Large intestine (tissue), 3 donors: ENCODE measurements around the gene USP53. TPM values are rescaled to one million over a fixed set of nuclear protein-coding genes. Genes with fewer than 3 reads are reported as not detected.

Experiments used
- DNase-seq, 2 donors: peaks; one replicate each; pipeline versions ENCODE4 v3.0.0 to v3.0.0-alpha.2; 2013
- H3K27ac ChIP-seq: one replicate; pipeline ENCODE4 v1.5.1; 2013; ENCODE audit warnings: low read length
- H3K27me3 ChIP-seq: 2 replicates; pipeline ENCODE4 v1.6.1; 2013; ENCODE audit warnings: low read length; ENCODE audit not compliant: control insufficient read depth, insufficient read depth
- H3K36me3 ChIP-seq: 2 replicates; pipeline ENCODE4 v1.6.1; 2013; ENCODE audit warnings: low read length; ENCODE audit not compliant: control insufficient read depth, insufficient read depth
- H3K4me1 ChIP-seq: one replicate; pipeline ENCODE4 v1.6.1; 2013; ENCODE audit warnings: low read length; ENCODE audit not compliant: control insufficient read depth, insufficient read depth
- H3K4me3 ChIP-seq: one replicate; pipeline ENCODE4 v1.5.1; 2013; ENCODE audit warnings: low read length
- H3K9me3 ChIP-seq: one replicate; pipeline ENCODE4 v1.6.1; 2013; ENCODE audit warnings: mild to moderate bottlenecking, low read depth, low read length, moderate library complexity; ENCODE audit not compliant: control insufficient read depth
- WGBS: methylation state at CpG from one replicate; pipeline ENCODE4 v1.1.5; 2013; ENCODE audit warnings: low lambda C conversion rate; ENCODE audit not compliant: insufficient coverage; 5-methylcytosine and 5-hydroxymethylcytosine counted together
- polyA plus RNA-seq: library from polyadenylated mRNA; unstranded; fragments of 120-200 nt; gene quantifications from one replicate; pipeline ENCODE4 v1.2.1, GENCODE V29; 2013

Gene USP53
- polyA plus RNA-seq, 1 donor = 20.3 TPM

DNA sequence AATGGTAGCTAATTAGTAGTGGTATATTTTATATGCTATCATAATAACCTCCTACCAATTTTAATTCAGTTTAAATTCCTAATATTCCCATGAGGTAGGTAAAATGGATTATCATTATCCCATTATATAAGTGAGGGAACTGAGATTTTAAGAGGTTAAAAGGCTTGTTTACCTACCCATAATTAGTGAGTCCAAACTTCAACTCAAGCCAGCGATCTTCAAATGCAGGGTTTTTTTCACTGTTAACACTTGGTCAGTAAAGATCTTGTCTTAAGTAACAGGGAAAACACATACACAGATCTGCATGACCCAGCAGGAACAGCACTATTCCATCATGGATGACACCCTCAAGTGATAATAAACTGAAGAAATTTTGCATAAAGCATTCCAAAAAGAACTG is 78.1 kb downstream of the USP53 start:
- H3K27ac ChIP-seq = no peak overlapping the region
- peak in 1 of 2 donors; percentile 51 for DNase-seq
- WGBS = 0% methylated on average over 1 of the region's 1 CpG
- H3K4me1 ChIP-seq = no peaks in the 10 kb centered on the region
- H3K9me3 ChIP-seq = no peaks in the 10 kb centered on the region
- peaks cover 8% of the 10 kb centered on the region for H3K36me3 ChIP-seq
- no peak overlapping the region for H3K4me3 ChIP-seq
- no peaks in the 10 kb centered on the region for H3K27me3 ChIP-seq

DNA sequence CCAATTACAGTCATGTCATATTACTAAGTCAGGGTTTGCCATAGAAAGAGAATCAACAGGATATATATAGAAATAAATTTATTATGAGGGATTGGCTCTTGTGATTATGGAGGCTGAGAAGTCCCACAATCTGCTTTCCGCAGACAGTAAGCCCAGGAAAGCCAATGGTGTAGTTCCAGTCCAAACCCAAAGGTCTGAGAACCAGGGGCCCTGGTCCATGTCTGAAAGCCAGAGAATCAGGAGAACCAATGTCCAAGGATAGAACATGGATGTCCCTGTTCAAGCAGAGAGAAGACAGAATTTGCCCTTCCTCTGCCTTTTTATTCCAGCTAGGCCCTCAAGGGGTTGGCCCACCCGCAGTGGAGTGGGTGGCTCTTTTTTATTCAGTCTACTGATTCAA is 83.8 kb downstream of the USP53 start:
- no peak for DNase-seq
- H3K4me3 ChIP-seq = no peak overlapping the region
- no peaks in the 10 kb centered on the region for H3K27me3 ChIP-seq
- no peak overlapping the region for H3K27ac ChIP-seq
- no peaks in the 10 kb centered on the region for H3K9me3 ChIP-seq
- peaks cover 2% of the 10 kb centered on the region for H3K4me1 ChIP-seq
- WGBS = no CpG with 5 or more reads among the region's 2 CpGs
- peaks cover 29% of the 10 kb centered on the region for H3K36me3 ChIP-seq

DNA sequence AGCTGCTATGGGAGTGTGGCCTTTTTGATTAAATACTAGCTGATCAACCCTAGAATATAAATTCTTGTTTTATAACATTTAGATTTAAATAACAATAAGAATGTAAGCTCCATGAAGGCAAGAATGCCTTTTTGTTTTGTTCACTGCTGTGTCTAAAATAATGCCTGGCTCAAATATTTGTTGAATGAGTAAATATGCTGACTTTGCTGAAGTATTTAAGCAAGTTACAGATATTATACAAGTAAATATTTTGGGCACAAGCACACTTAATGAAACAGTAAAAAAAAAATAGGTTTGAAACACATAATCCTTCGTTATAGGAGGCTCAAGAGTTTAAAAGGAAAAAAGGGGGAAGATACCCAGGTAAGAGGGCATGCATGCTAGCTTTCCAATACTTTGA is 85.3 kb downstream of the USP53 start:
- DNase-seq = no peak
- peak overlapping the region; percentile 84 for H3K4me3 ChIP-seq
- H3K9me3 ChIP-seq = no peaks in the 10 kb centered on the region
- peak overlapping the region; percentile 99 for H3K27ac ChIP-seq
- whole genome bisulfite sequencing = 80% methylated on average over 1 of the region's 1 CpG
- H3K36me3 ChIP-seq = peaks cover 24% of the 10 kb centered on the region
- H3K4me1 ChIP-seq = peaks cover 3% of the 10 kb centered on the region
- H3K27me3 ChIP-seq = no peaks in the 10 kb centered on the region

DNA sequence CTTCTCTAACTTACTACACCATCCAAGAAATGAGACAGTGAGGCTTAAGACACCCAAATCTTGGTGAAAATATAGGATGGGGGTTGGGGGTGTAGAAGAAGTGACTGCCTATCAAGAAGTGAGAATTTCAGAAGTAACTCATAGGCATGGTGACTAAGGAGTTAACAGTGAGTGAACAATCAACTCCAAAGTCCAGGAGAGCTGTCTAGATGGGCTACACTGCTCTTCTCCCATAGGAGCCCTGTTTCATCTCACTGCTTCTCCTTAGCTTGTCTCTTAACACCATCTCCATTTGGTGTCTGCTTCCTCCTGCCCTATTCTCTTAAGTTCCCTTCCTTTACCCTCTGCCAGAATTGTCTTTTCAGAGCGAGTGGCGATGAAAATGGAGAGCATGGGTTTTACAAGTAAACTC is 86.8 kb downstream of the USP53 start:
- peak; percentile 58 to 77 for DNase-seq
- H3K27ac ChIP-seq = peak overlapping the region; percentile 99
- peaks cover 21% of the 10 kb centered on the region for H3K36me3 ChIP-seq
- H3K4me3 ChIP-seq = peak overlapping the region; percentile 84
- peaks cover 3% of the 10 kb centered on the region for H3K4me1 ChIP-seq
- no peaks in the 10 kb centered on the region for H3K27me3 ChIP-seq
- no peaks in the 10 kb centered on the region for H3K9me3 ChIP-seq
- no CpG with 5 or more reads among the region's 2 CpGs for WGBS

DNA sequence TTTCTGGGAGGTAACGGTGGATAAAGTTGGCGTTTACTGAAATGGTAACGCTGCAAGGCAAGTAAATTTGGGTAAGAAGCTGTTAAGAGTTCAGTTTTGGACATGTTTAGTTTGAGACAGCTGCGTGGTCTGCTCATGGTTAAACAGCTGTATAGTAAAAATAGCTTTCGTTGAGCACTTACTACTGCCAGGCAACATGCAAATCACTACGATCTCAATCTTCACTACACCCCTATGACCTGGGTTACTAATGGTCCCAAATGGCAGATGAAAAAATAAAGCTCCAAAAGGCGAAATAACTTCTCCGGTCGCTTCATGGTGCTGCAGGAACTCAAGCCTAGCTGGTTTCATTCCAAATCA is 87.2 kb downstream of the USP53 start:
- peaks cover 3% of the 10 kb centered on the region for H3K4me1 ChIP-seq
- peaks cover 21% of the 10 kb centered on the region for H3K36me3 ChIP-seq
- H3K27ac ChIP-seq = peak overlapping the region; percentile 99
- no CpG with 5 or more reads among the region's 9 CpGs for WGBS
- no peak for DNase-seq
- H3K27me3 ChIP-seq = no peaks in the 10 kb centered on the region
- no peaks in the 10 kb centered on the region for H3K9me3 ChIP-seq
- peak overlapping the region; percentile 84 for H3K4me3 ChIP-seq

DNA sequence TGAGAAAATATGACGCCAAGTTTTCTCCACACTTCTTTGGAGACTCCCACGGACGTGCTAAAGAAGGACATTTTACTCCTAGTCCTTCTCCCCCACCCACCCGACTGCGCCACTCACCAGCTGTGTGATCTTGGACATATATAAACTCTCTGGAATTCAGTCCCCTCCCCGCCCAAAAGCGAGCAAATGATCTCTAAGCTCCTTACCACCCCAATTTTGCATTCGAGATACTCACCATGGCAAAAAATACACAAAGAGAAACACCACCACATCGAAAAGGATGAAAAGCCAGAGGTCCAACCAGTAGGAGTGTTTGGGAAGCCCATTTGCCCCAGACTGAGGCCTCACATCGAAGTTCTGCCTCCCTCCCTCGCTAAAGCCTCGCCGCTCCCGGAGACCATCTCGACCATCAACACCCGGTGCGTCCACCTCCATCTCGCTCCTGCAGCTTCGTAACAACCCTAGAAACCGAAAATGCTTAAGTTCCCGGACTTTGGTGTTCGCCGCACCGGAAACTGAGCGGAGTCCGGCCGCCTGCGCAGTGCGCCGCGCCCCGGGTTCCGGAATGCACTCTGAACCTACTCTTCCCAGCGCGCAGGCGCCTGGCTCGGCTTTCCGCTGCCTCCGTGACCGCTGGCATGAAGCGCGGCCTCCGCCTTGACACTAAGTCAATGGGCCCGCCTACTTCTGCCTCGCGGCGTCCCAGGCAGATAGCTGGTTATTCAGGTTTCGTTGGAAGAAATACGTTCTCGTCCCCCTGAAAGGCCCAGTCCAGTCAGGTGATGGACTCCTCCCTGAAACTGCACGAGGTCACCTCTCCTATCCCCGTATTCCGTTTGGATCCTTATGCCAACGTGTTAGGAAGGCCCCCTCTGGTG is 87.8 kb downstream of the USP53 start:
- H3K4me1 ChIP-seq = peaks cover 3% of the 10 kb centered on the region
- H3K27me3 ChIP-seq = no peaks in the 10 kb centered on the region
- H3K9me3 ChIP-seq = no peaks in the 10 kb centered on the region
- H3K36me3 ChIP-seq = peaks cover 21% of the 10 kb centered on the region
- peak; percentile 98 to 99 for DNase-seq
- WGBS = no CpG with 5 or more reads among the region's 54 CpGs
- peak overlapping the region; percentile 99 for H3K27ac ChIP-seq
- H3K4me3 ChIP-seq = peak overlapping the region; percentile 84

DNA sequence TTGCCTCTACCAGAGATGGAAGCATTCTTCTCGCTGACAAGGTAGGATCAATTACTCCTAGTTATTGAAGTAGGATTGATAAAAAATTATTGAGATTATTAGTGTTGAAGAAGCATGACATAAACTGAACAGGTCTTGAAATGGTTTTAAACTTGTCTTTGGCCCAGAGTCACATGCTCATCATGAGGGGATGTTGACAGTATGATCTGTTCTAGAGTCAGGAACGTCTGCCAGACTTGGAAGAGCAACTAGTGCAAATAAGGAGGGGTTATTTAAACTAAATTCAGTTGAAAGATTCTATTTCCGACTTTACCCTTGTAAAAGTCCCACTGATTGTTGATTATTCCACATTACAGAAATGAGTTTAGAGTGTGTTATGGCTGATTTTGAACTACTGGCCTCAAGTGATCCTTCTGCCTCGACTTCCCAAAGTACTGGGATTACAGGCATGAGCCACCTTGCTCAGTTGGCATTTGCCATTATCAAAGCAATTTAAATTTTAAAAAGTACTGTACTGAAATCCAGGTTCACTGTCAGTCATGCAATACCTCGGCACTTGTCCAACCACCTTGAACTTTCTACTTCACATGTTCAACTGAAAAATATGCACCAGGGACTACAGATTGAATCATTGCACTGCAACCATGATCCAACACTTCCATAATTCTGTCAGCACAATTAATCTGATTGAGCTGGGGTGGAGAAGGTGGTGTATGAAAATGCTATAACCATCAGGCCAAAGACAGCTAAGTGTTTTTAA is 89.7 kb downstream of the USP53 start:
- Histone ChIP-seq H3K27ac (no peak overlapping the region), H3K36me3 (peaks cover 6% of the 10 kb centered on the region), H3K4me1 (peaks cover 3% of the 10 kb centered on the region), H3K27me3 (no peaks in the 10 kb centered on the region), H3K4me3 (no peak overlapping the region), H3K9me3 (peaks cover 4% of the 10 kb centered on the region)
- WGBS = no CpG with 5 or more reads among the region's 5 CpGs
- no peak for DNase-seq

DNA sequence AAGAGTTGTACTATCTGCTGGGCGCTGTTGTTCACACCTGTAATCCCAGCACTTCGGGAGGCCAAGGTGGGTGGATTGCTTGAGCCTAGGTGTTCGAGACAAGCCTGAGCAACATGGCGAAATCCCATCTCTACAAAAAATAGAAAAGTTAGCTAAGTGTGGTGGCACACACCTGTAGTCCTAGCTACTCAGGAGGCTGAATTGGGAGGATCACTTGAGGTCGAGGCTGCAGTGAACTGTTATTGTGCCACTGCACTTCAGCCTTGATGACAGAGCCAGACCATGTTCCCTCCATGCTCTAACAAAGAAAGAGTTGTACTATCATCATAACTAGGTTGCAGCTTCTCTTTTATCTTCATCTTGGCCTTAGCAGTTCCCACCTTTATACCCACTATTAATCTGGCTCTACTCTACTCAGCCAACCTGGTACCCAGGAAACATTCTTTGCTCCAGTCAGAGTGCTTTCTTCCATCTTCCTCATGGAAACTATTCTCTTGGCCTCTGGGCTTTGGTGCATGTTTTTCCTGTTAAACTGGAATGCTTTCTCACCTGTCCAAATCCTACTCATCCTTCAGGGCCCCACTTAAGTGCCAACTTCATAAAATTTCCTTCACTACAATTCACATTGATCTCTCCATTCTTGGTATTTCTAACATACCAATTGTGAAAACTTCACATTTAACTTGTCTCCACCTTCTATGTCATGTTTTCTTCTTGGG is 91.2 kb downstream of the USP53 start:
- DNase-seq = no peak
- peaks cover 3% of the 10 kb centered on the region for H3K4me1 ChIP-seq
- peaks cover 4% of the 10 kb centered on the region for H3K9me3 ChIP-seq
- H3K36me3 ChIP-seq = no peaks in the 10 kb centered on the region
- no peak overlapping the region for H3K4me3 ChIP-seq
- no peak overlapping the region for H3K27ac ChIP-seq
- no peaks in the 10 kb centered on the region for H3K27me3 ChIP-seq
- no CpG with 5 or more reads among the region's 5 CpGs for WGBS

DNA sequence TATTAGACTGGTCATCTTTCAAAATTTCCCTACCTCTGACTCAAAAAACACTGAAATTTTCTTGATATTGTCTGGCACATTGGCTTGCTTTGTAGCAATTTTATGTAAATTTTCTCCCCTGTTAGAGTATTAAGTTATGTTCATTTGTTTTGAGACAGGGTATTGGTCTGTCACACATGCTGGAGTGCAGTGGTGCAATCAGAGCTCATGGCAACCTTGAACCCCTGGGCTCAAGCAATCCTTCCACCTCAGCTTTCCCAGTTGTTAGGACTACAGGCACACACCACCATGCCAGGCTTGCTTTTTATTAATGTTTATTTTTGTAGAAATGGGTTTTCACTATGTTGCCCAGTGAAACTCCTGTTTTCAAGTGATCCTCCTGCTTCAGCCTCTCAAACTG is 91.9 kb downstream of the USP53 start:
- Histone ChIP-seq H3K4me3 (no peak overlapping the region), H3K4me1 (peaks cover 3% of the 10 kb centered on the region), H3K27me3 (no peaks in the 10 kb centered on the region), H3K9me3 (peaks cover 4% of the 10 kb centered on the region), H3K36me3 (no peaks in the 10 kb centered on the region), H3K27ac (no peak overlapping the region)
- DNase-seq = no peak

DNA sequence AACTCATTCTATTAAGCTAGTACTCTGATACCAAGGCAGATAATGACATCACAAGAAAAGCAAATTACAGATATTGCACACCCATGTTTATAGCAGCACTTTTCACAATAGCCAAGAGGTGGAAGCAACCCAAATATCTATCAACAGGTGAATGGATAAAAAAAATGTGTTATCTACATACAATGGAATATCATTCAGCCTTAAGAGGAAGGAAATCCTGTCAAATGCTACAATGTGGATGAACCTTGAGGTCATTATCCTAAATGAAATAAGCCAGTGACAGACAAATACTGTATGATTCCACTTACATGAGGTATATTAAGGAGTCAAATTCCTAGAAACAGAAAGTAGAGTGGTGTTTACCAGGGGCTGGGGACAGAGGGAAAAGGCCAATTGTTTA is 95.1 kb downstream of the USP53 start:
- Histone ChIP-seq H3K9me3 (peaks cover 4% of the 10 kb centered on the region), H3K27me3 (no peaks in the 10 kb centered on the region), H3K27ac (no peak overlapping the region), H3K4me3 (no peak overlapping the region), H3K4me1 (no peaks in the 10 kb centered on the region), H3K36me3 (no peaks in the 10 kb centered on the region)
- DNase-seq = no peak
